Measurements from ENCODE around the gene CCDC57.

Gene CCDC57

DNA sequence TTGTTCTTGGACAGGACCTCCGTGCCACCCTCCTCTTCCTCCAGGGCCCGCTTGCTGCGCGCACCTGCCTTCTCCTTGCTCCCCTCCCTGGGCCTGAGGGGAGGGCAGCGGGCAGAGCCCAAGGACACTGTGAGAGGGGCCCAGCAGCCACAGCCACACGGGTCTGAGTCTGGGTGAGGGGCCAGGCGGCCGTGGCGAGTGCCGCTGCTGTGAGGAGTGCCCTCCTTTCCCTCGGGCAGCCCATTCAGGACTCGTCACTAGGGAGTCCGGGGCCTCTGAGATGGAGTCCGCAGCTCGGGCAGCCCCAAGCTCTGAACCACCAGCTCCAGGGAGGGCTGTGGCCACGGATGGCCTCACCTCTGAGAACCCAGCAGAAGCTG is 152.7 kb downstream of the CCDC57 start:
- no peak for DNase-seq (ENCODE audit: low read depth)

DNA sequence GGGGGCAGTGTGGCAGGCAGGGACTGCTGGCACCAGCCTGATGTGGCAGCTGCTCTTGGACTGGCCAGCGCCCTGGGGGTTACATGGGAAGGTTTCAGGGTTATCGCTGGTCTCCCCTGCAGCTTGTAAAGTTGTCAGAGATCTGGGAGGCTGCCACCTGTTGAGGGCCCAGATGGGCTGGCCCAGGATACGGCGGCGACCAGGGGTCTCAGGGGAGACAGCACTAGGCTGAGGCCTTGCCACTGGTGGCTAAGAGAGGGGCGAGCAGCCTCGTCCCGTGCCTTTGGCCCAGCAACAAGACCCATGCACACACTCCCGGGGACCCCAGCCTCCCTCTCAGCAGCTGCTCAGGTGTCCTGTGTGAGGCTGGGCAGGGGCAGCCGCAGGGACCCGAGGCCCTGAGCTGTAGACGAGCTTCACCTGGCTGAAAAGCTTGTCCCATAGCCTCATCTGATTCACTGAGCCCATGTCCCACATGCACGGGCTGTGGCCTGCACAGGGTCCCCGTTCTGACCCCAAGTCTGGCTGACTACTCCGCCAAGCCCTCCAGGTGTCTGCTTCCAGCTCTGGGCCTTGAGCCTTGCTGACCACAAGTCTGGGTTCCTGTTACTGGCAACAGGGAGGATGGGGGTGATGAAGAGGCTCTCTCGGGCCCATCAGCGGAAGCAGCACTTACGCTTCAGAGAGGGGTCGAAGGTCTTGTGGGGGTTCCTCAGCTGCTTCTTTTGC is 153.2 kb downstream of the CCDC57 start:
- no peak for DNase-seq (ENCODE audit: low read depth)

DNA sequence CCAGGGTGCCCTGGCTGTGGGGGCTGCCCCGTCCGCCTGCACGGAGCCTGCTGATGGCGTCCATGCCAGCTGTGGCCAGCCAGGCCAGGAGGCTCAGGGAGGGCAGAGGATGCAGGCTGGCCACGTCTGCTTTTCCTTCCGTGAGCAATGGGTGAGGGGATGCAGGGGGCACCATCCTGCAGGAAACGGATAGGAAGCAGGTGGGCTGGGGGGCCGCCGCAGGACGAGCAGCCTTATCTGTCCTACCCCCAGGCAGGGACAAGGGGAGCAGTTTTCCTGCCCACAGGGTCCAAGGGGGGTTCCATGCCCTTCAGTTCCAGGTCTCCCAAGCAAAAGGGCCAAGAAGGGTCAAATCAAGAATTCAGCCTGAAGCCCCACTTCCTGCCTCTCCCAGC is 153.8 kb downstream of the CCDC57 start:
- no peak for DNase-seq (ENCODE audit: low read depth)

DNA sequence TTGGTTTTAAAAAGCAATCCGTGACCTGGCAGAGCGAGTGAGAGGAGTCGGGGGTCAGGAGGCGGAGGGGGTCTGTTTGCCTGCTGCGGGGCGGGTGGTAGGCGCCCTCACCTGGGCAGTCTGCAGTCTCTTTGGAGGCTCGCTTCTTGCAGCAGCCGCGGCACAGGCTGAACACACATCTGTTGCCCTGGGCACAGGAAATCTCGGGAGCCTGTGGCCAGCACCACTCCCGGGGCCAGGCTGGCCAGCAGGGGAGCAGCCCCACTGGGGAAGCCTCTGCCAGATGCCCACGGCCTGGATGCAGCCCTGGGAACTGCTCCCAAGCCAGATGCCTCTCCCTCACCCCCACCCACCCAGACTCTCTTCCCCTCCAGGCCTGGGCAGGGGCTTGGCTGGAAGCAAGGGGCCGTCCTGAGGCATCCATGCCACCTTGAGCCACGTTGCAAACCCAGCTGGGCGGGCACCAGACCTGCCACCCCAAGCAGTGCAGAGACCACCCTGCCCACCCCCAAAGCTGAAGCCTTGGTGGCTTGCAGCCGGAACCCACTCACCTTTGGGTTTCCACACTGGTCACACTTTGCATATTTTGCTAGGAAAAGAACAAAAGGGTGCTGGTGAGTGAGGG is 154.3 kb downstream of the CCDC57 start:
- no peak for DNase-seq (ENCODE audit: low read depth)

DNA sequence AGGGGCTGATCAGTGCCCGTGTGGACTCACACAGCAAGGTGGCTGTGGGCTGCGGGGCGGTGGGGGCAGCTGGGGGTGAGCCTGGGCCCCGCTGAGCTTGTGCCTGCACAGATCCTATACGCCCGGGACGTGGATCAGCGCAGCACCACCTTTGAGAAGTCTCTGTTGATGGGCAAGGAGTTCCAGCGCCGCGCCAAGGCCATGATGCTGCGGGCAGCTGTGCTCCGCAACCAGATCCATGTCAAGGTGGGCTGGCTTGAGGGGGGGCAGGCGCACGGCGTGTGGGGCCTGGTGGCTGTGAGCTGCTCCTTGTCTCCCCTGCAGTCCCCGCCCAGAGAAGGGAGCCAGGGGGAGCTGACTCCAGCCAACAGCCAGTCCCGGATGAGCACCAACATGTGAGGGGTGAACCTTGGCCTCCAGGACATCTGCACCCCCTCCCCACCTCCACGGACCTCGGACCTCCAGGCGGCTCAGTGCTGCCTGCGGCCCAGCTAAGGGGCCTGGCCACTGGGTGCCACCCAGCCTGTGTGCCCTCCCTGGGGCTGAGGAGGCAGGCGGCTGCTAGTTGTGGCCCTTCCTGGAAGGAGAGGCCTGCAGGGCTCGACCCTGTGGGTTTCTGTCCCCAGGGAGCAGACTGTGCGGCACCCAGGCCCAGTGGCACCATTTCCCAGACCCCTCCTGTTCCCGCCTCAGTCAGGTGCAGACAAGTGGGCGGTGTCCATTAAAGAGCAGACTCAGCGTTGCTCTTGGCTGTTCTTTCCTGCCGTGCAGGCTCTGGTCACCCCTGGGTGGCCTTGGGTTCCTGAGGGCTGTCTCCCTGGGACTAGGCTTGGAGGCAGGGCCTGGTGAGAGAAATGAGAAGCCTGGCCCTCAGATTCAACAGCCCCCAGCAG is 155.7 kb downstream of the CCDC57 start:
- DNase-seq (ENCODE audit: low read depth): no peak

DNA sequence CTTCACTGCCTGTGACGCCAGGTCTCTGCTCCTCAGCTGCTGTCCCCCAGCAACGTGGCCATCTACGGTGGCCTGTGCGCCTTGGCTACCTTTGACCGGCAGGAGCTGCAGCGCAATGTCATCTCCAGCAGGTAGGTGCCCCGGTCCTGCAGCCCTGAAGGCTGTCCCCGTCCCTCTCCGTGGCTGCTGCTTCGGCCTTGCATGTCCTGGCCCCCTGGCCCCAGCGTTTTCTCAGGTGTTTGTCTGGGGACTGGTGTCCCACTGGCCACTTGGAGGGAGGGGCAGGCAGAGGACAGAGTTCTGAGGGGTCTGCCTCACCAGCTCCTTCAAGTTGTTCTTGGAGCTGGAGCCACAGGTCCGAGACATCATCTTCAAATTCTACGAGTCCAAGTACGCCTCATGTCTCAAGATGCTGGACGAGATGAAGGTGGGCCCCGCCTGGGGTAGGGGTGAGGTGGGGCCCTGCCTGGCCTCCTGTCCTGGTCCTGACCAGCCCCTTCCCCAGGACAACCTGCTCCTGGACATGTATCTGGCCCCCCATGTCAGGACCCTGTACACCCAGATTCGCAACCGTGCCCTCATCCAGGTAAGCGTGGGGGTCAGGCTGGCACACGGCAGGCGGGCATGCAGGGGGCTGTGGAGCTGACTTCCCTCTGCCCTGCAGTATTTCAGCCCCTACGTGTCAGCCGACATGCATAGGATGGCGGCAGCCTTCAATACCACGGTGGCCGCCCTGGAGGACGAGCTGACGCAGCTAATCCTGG is 156.5 kb downstream of the CCDC57 start:
- no peak for DNase-seq (ENCODE audit: low read depth)

DNA sequence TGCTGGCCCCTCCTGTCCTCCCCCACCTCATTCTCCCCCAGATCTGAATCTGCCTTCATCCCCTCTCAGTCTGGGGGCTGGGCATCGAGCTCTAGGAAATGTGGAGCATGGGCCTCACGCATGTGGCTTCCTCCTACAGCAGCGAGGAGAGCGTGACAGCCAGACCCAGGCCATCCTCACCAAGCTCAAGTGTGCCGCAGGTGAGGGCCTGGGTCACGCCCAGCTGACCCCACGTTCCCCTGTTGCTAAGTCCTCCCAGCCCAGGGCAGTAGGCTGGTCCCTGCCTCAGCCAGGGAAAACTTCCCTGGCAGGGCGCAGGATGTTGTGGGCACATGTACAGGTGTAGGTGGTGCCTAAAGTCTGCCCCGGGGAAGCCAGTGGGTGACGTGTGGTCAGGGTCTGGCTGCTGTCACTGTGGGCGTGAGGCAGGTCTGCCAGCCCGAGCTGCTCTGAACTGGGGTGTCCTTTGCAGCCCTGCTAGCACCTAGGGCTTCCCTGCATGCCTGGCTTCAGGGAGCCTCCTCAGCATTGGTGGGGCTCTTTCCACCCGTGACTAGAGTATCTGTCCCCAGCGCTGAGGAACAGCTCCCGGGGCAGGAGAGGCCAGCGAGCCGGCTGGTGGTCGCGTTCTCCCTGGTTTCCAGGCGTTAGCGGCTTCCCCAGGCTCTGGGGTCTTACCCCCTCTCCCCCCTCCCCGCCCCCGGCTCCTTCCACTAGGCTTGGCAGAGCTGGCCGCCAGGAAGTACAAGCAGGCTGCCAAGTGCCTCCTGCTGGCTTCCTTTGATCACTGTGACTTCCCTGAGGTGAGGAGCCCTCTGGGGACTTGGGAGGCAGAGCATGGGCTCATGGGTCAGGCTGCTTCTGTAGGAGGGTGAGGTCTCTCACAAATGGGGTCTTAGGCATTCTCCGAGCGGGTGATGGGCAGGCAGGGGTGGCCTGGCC is 157.3 kb downstream of the CCDC57 start:
- DNase-seq (ENCODE audit: low read depth): no peak

DNA sequence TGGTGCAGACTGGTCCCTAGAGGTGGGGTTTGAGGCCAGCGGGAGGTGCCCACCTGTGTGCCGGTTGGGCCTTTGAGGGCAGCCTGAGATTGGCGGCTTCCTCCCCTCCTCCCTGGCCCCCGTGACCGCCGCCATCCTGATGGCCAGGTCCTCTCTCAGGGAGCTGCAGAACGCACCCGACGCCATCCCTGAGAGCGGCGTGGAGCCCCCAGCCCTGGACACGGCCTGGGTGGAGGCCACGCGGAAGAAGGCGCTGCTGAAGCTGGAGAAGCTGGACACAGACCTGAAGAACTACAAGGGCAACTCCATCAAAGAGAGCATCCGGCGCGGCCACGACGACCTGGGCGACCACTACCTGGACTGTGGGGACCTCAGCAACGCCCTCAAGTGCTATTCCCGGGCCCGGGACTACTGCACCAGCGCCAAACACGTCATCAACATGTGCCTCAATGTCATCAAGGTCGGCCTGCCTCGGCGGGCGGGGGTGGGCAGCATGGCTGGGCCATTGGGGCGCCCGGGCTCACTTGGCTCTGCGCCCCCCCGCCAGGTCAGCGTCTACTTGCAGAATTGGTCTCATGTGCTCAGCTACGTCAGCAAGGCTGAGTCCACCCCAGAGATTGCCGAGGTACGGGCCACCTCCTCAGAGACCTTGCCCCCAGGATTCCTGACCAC is 158.2 kb downstream of the CCDC57 start:
- DNase-seq (ENCODE audit: low read depth): no peak

DNA sequence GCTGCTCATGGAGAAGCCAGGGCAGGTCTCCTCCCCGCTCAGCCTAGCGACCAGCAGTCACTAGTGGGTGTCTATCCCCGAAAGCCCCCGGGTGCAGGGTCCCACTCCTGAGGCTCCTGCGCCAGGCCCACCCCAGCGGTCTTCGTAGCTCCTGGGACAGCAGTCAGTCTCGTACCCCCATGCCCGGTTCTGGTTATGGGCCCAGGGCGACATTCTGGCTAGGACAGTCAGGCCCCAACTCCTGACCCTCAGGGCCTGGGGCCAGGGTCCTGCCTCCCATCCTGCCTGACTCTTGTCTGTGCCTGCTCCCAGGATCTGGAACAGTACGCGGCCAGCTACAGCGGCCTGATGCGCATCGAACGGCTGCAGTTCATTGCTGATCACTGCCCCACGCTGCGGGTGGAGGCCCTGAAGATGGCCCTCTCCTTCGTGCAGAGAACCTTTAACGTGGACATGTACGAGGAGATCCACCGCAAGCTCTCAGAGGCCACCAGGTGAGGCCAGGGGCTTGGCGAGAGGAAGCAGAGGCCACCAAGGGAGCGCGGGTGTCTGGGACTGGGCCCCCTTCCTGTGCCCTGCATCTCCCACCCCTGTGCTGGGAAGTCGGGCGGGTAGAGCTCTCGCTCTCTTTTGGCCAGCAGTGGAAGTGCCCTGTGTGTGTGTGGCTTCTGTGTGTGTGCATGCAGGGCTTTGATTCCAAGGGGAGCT is 158.9 kb downstream of the CCDC57 start:
- no peak for DNase-seq (ENCODE audit: low read depth)

DNA sequence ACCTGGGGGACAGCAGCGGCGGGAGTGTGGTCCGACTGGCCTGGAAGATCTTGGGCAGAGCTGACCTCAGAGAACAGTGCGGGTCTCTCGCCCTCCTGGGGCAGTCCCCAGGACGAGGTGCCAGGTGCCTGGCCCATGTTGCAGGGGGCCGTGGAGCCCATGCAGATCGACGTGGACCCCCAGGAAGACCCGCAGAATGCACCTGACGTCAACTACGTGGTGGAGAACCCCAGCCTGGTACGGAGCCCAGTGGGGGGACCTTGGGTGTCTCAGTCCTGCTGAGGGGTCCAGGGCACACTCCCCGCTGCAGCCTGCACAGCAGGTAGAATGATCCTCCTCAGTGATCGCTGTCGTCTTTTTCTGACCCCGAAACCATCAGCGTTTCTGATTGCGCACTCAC is 159.5 kb downstream of the CCDC57 start:
- no peak for DNase-seq (ENCODE audit: low read depth)

DNA sequence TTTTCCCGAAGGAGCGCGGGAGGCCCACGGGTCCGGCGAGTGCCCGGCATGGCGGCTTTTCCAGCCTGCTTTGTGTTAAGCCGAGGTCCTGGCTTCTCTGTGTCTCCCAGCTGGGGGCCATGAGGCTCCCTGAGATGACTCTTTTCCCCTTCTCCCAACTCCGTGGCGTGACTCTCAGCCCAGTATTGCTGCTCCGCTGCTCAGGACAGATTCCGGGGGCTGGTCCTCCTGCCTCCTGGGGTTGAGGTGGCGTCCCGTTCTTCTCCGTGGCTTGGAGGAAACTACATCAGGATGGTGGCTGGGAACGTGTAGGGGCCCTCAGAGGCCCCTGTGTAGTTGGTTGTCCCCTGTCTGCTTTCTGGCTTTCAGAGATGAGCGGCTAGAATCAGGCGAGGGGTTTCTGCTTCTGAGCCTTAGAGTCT is 160.0 kb downstream of the CCDC57 start:
- DNase-seq (ENCODE audit: low read depth): no peak

DNA sequence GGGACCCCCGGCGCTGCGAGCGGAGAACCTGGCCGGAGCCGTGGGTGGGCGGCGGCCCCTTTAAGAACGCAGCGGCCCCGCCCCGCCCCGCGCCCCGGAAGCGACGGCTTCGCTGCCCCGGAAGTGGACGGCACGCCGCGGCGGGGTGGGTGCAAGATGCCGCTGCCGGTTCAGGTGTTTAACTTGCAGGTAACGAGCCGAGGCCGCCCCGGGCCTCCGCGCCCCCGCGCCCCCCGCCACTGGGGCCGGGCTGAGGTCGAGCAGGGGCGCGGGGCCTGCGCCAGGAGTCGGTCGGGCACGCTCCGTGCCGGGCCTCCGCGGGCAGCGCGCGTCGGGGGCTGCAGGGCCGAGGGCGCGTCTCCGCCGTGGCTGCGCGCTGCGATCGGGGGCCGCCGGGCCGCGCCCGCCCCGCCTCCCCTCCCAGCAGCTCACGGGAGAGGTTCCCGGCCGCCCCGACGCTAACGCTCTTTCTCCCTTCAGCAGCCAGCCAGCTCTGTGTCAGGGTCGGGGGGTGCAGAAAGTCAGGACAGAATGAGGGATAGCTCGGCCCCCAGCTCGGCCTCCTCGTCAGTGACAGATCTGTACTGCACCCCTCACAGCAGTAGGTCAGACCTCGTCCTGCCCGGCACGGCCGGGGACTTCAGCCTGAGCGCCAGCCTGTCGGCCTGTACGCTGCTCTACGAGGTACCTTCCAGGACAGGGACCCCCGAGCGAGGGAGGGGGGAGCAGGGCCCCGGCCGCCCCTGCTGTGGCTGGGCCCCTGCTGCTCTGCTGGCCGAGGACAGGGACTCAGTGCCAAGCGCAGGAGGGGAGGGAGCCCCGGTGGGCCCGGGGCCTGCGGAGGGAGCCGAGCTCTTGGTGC is 160.6 kb downstream of the CCDC57 start, which contains the start of the genes GPS1 and RFNG:
TSS of gene GPS1 (plus strand) at position 123 of the 862 bp plus-strand sequence. CDS start at position 157, 34 bp downstream.
TSS of gene RFNG (minus strand) at position 36 of the 862 bp plus-strand sequence. CDS start 45 bp downstream, outside the sequence.
- DNase-seq (ENCODE audit: low read depth): peak; percentile 79

Measured in activated T-cell treated with anti-CD3 and anti-CD28 coated beads for 1 hour (primary cell).